ENCODE data around the gene DHX15. TPM values are rescaled to one million over a fixed set of nuclear protein-coding genes. Genes with fewer than 3 reads are reported as not detected.

The DHX15 gene
- total and polyA plus RNA-seq, 8 donors = 32.8 to 74.6 (median 46.0) TPM

- Histone ChIP-seq H3K4me1 (peaks cover 16 to 37% (median 32%) of the 10 kb centered on the region in 3 donors), H3K36me3 (peaks cover 0 to 2% (median 0%) of the 10 kb centered on the region in 3 donors), H3K9me3 (no peaks in the 10 kb centered on the region), H3K27ac (no peak overlapping the region), H3K27me3 (no peaks in the 10 kb centered on the region), H3K4me3 (no peak overlapping the region)
- WGBS, 2 donors = 63 to 71% methylated on average over 3 of the region's 3 CpGs
- no peak for ATAC-seq
- FAIRE-seq = no peak
- TF ChIP-seq CTCF (IDR thresholded peaks at IDR 0.05) = no peak
- intact Hi-C loops (cut with DNase I) = no loop called here
- no peak for DNase-seq
Measured at GRCh38 chr4:24560868-24561368, 23.4 kb downstream of the DHX15 start.

- WGBS, 2 donors = 77 to 94% methylated on average over 2 of the region's 2 CpGs
- H3K9me3 ChIP-seq = no peaks in the 10 kb centered on the region
- no peak overlapping the region for H3K4me3 ChIP-seq
- no peak overlapping the region for H3K27ac ChIP-seq
- TF ChIP-seq CTCF (IDR thresholded peaks at IDR 0.05) = no peak
- peaks cover 6 to 28% (median 28%) of the 10 kb centered on the region in 3 donors for H3K4me1 ChIP-seq
- FAIRE-seq (peak; percentile 66), DNase-seq (no peak), ATAC-seq (peak in 1 of 4 donors; percentile 31)
- no peaks in the 10 kb centered on the region for H3K27me3 ChIP-seq
- peaks cover 0 to 7% (median 0%) of the 10 kb centered on the region in 3 donors for H3K36me3 ChIP-seq
- intact Hi-C loops (cut with DNase I) = no loop called here
Measured at GRCh38 chr4:24559889-24560288, 24.5 kb downstream of the DHX15 start.

GRCh38 chr4:24559032-24559821 is 25.1 kb downstream of the DHX15 start:
- H3K27ac ChIP-seq = no peak overlapping the region
- intact Hi-C loops (cut with DNase I) = no loop called here
- no peak for TF ChIP-seq CTCF (IDR thresholded peaks at IDR 0.05)
- peaks cover 0 to 9% (median 0%) of the 10 kb centered on the region in 3 donors for H3K36me3 ChIP-seq
- peaks cover 0 to 26% (median 23%) of the 10 kb centered on the region in 3 donors for H3K4me1 ChIP-seq
- FAIRE-seq (no peak), DNase-seq (no peak), ATAC-seq (no peak)
- WGBS, 2 donors = 81 to 83% methylated on average over 3 of the region's 3 CpGs
- H3K9me3 ChIP-seq = no peaks in the 10 kb centered on the region
- H3K4me3 ChIP-seq = no peak overlapping the region
- H3K27me3 ChIP-seq = no peaks in the 10 kb centered on the region

GRCh38 chr4:24557026-24558025 is 27.0 kb downstream of the DHX15 start:
- WGBS, 2 donors = 62 to 66% methylated on average over 8 of the region's 8 CpGs
- TF ChIP-seq CTCF (IDR thresholded peaks at IDR 0.05) = no peak
- ATAC-seq (peak in 2 of 4 donors; percentile 25 to 35), FAIRE-seq (peak; percentile 45), DNase-seq (no peak)
- no peaks in the 10 kb centered on the region for H3K9me3 ChIP-seq
- H3K27me3 ChIP-seq = no peaks in the 10 kb centered on the region
- peaks cover 0 to 16% (median 3%) of the 10 kb centered on the region in 3 donors for H3K36me3 ChIP-seq
- H3K27ac ChIP-seq = no peak overlapping the region
- peaks cover 0 to 28% (median 26%) of the 10 kb centered on the region in 3 donors for H3K4me1 ChIP-seq
- no peak overlapping the region for H3K4me3 ChIP-seq
- intact Hi-C loops (cut with DNase I) = no loop called here

Measured in pancreas (tissue), 10 donors.